Panc1 (cell line): ENCODE results near the gene SFMBT1. TPM values are rescaled to one million over a fixed set of nuclear protein-coding genes. Genes with fewer than 3 reads are reported as not detected.

Experiments used
- ATAC-seq: fragments of 200-7000 bp; cut with Tn5 transposase; 2 replicates; pipeline ENCODE4 v1.9.1; 2020; ENCODE audit warnings: mild to moderate bottlenecking, moderate library complexity
- BruUV-seq: library from RNA; stranded (reverse); fragments of 400-500 nt; replicated peaks from 2 replicates; lab custom pipeline; 2021; lab: Mats Ljungman, UMichigan
- CTCF ChIA-PET: fragments of 300-600 bp; sonication (Branson Sonifier 250); formaldehyde crosslinking; loops from one replicate; lab custom pipeline; 2022; ENCODE audit warnings: antibody characterized with exemption; lab: Charles Lee
- POLR2A ChIA-PET: fragments of 300-600 bp; sonication (Branson Sonifier 250); formaldehyde crosslinking; loops from one replicate; lab custom pipeline; 2022; ENCODE audit warnings: antibody characterized with exemption; lab: Charles Lee
- DNase-seq: peaks from one replicate; pipeline ENCODE4 v3.0.0-alpha.2; 2010; ENCODE audit warnings: low read depth, low spot score
- H3K27ac ChIP-seq: 2 replicates; pipeline ENCODE4 v1.5.1; 2011; ENCODE audit warnings: mild to moderate bottlenecking, low read length, inconsistent platforms
- H3K27me3 ChIP-seq: fragments of 200-500 bp; sonication (Bioruptor generic); 2 replicates; pipeline ENCODE4 v1.6.0; 2014; ENCODE audit warnings: low read length, inconsistent platforms; ENCODE audit not compliant: control insufficient read depth, insufficient read depth
- H3K36me3 ChIP-seq: fragments of 200-500 bp; sonication (Bioruptor generic); 2 replicates; pipeline ENCODE4 v1.5.1; 2014; ENCODE audit warnings: inconsistent platforms, mild to moderate bottlenecking, low read length, moderate library complexity; ENCODE audit not compliant: control insufficient read depth, insufficient read depth
- H3K4me1 ChIP-seq: 2 replicates; pipeline ENCODE4 v1.5.1; 2011; ENCODE audit warnings: inconsistent platforms, mild to moderate bottlenecking, low read length, moderate library complexity; ENCODE audit not compliant: control insufficient read depth, insufficient read depth
- H3K4me3 ChIP-seq, 2 experiments: 2 replicates each; pipeline ENCODE4 v1.5.1; 2011 to 2012; ENCODE audit warnings: low read depth in 2 of 2, low read length in 2 of 2, mild to moderate bottlenecking in 2 of 2, inconsistent platforms in 1 of 2, moderate library complexity in 1 of 2
- H3K9me3 ChIP-seq: fragments of 200-500 bp; sonication (Bioruptor generic); 2 replicates; pipeline ENCODE4 v1.5.1; 2014; ENCODE audit warnings: low read depth, mild to moderate bottlenecking, inconsistent platforms, low read length, moderate library complexity; ENCODE audit not compliant: control insufficient read depth, insufficient read depth
- POLR2AphosphoS5 ChIP-seq: IDR thresholded peaks from 2 replicates; pipeline ENCODE4 v1.6.1; 2012; ENCODE audit warnings: mild to moderate bottlenecking, low read depth, low read length, moderate library complexity
- SIN3A ChIP-seq: IDR thresholded peaks from 2 replicates; pipeline ENCODE4 v1.6.1; 2012; ENCODE audit warnings: low read depth, mild to moderate bottlenecking, low read length, moderate library complexity, borderline replicate concordance; ENCODE audit not compliant: insufficient read depth
- TCF7L2 ChIP-seq: IDR thresholded peaks from 2 replicates; pipeline ENCODE4 v1.6.1; 2011; ENCODE audit warnings: mild to moderate bottlenecking, low read depth, low read length, inconsistent platforms
- in situ Hi-C: cut with HindIII; loops from 2 replicates; pipeline ENCODE4 v1.10.0; 2016; ENCODE audit warnings: low sequenced_read_pairs, low pct_unique_long_range_greater_than_20kb
- intact Hi-C: fragments of 100-400 bp; cut with micrococcal nuclease; formaldehyde crosslinking; loops from one replicate; pipeline ENCODE4 v1.10.0; 2022; ENCODE audit not compliant: unreplicated experiment
- total RNA-seq: library from RNA; stranded (reverse); gene quantifications from one replicate; pipeline ENCODE4 v1.2.1, GENCODE V29; 2021; ENCODE audit not compliant: unreplicated experiment
- TF ChIP-seq, protein P1 (sequence below): fragments of 450-650 bp; IDR thresholded peaks from 2 replicates; pipeline ENCODE4 v1.5.1; 2017; ENCODE audit warnings: mild to moderate bottlenecking
- TF ChIP-seq, protein P2 (sequence below), 2 experiments: IDR thresholded peaks; 2 replicates each; pipeline ENCODE4 v1.6.1; 2011 to 2012; ENCODE audit warnings: low read depth in 2 of 2, control low read depth in 1 of 2, low read length in 1 of 2, mild to moderate bottlenecking in 1 of 2, moderate library complexity in 1 of 2; ENCODE audit not compliant: insufficient read depth in 1 of 2

Gene SFMBT1
- total RNA-seq, 1 experiment from 2014 or later, result 24.4 TPM

DNA sequence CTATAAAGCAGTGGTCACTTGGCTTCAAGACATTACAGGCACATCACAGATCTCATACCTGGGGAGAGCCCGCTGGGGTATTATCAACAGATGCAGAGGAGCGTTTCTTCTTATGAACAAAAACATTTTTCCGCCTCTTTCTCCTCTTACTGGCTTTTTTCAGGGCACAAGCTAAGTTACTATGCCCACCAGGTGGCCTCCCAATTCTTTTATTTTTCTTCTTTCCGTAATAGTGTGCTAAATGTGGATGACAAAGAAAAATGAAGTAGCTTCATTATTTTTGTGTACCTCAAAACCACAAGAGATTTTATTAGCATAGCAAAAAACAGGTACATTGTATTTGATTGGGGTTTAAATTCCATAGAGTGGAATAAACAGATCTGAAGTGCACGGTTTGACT, 138.4 kb downstream of the SFMBT1 start:
- no peak overlapping the region for H3K27ac ChIP-seq
- no peaks in the 10 kb centered on the region for H3K4me1 ChIP-seq
- no TSS peak for BruUV-seq
- no peak overlapping the region for H3K4me3 ChIP-seq
- ATAC-seq (no peak), DNase-seq (no peak)
- H3K9me3 ChIP-seq, result no peaks in the 10 kb centered on the region
- in situ Hi-C loops (no loop called here), intact Hi-C loops (no loop called here)
- ChIA-PET POLR2A (no interaction called here), CTCF (no interaction called here)
- no peaks in the 10 kb centered on the region for H3K27me3 ChIP-seq
- TF ChIP-seq POLR2AphosphoS5 (no peak), SIN3A (no peak), TCF7L2 (no peak)
- TF ChIP-seq, protein P1, sequence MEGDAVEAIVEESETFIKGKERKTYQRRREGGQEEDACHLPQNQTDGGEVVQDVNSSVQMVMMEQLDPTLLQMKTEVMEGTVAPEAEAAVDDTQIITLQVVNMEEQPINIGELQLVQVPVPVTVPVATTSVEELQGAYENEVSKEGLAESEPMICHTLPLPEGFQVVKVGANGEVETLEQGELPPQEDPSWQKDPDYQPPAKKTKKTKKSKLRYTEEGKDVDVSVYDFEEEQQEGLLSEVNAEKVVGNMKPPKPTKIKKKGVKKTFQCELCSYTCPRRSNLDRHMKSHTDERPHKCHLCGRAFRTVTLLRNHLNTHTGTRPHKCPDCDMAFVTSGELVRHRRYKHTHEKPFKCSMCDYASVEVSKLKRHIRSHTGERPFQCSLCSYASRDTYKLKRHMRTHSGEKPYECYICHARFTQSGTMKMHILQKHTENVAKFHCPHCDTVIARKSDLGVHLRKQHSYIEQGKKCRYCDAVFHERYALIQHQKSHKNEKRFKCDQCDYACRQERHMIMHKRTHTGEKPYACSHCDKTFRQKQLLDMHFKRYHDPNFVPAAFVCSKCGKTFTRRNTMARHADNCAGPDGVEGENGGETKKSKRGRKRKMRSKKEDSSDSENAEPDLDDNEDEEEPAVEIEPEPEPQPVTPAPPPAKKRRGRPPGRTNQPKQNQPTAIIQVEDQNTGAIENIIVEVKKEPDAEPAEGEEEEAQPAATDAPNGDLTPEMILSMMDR, result no peak
- TF ChIP-seq, protein P2, sequence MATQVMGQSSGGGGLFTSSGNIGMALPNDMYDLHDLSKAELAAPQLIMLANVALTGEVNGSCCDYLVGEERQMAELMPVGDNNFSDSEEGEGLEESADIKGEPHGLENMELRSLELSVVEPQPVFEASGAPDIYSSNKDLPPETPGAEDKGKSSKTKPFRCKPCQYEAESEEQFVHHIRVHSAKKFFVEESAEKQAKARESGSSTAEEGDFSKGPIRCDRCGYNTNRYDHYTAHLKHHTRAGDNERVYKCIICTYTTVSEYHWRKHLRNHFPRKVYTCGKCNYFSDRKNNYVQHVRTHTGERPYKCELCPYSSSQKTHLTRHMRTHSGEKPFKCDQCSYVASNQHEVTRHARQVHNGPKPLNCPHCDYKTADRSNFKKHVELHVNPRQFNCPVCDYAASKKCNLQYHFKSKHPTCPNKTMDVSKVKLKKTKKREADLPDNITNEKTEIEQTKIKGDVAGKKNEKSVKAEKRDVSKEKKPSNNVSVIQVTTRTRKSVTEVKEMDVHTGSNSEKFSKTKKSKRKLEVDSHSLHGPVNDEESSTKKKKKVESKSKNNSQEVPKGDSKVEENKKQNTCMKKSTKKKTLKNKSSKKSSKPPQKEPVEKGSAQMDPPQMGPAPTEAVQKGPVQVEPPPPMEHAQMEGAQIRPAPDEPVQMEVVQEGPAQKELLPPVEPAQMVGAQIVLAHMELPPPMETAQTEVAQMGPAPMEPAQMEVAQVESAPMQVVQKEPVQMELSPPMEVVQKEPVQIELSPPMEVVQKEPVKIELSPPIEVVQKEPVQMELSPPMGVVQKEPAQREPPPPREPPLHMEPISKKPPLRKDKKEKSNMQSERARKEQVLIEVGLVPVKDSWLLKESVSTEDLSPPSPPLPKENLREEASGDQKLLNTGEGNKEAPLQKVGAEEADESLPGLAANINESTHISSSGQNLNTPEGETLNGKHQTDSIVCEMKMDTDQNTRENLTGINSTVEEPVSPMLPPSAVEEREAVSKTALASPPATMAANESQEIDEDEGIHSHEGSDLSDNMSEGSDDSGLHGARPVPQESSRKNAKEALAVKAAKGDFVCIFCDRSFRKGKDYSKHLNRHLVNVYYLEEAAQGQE (IDR thresholded peaks at IDR 0.05; ENCODE audit: insufficient read depth in 1 of 2, low read depth in 2 of 2, low read length in 1 of 2), result no peak
- peaks cover 16% of the 10 kb centered on the region for H3K36me3 ChIP-seq

DNA sequence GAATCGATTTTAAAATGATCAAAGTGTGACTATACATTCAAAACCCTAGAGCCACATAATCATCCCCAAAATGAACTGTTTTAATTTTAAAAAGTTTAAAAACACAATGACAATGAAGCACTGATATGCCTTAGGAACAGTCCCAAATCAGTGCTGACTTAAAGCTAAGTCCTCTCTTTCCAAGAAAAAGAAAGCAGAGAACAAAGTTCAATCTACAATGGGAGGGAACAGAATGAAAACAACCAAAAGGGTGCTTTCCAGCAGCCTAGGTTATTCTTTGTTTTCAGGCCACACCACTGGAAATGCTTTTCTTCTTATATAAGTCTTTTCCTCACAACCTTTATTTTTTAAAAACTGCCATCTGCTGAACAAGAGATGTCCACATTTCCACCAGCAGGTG, 141.3 kb downstream of the SFMBT1 start:
- in situ Hi-C loops, result no loop called here
- Histone ChIP-seq H3K4me3 (no peak overlapping the region), H3K27ac (no peak overlapping the region), H3K36me3 (peaks cover 16% of the 10 kb centered on the region), H3K27me3 (no peaks in the 10 kb centered on the region), H3K4me1 (no peaks in the 10 kb centered on the region), H3K9me3 (no peaks in the 10 kb centered on the region)
- no peak for ATAC-seq
- no TSS peak for BruUV-seq
- intact Hi-C loops, result no loop called here
- DNase-seq, result no peak
- CTCF ChIA-PET, result no interaction called here
- TF ChIP-seq, protein P1, result no peak
- no peak for TF ChIP-seq POLR2AphosphoS5
- no peak for TF ChIP-seq SIN3A
- TF ChIP-seq, protein P2 (IDR thresholded peaks at IDR 0.05; ENCODE audit: insufficient read depth in 1 of 2, low read depth in 2 of 2, low read length in 1 of 2), result no peak
- no peak for TF ChIP-seq TCF7L2
- POLR2A ChIA-PET, result no interaction called here
